ENCODE results near the gene AGTPBP1. TPM values are rescaled to one million over a fixed set of nuclear protein-coding genes. Genes with fewer than 3 reads are reported as not detected.

Gene AGTPBP1
- total RNA-seq, 1 donor, result 6.9 TPM

DNA sequence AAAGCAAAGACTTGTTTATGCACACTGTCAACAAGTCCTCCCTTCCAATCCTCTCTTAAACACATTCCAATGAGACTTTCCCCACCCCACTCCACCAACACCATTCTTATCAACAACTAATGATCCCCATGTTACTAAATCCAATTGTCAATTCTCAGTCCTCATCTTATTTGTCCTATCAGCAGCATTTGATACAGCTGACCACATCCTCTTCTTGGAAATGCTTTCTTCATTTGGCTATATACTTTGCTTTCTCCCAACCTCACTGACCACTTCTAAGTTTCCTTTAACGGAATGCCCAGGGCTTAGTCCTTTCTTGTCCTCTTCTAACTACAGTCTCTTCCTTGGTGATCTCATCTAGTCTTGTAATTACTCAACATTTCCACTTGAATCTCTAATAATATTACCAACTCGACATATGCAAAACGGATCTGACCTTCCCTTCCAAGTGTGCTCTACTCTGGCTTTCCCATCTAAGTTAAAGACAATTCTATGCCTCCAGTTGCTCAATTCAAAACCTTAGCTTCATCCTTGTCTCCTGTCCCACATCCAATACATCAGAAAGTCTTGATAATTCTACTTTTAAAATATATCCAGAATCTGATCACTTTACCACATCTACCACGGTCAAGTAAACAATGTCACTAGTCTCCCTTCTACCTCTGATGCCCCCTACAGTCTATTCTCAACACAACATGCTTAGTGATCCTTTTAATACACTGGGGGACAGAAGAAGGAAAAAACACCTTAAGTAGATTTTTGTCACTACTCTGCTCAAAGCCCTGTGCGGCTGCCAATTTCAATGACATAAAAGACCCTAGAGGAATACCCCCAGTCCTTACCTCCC, 25.5 kb downstream of the AGTPBP1 start:
- DNase-seq (ENCODE audit: low read depth), result no peak
- TF ChIP-seq, protein P1, sequence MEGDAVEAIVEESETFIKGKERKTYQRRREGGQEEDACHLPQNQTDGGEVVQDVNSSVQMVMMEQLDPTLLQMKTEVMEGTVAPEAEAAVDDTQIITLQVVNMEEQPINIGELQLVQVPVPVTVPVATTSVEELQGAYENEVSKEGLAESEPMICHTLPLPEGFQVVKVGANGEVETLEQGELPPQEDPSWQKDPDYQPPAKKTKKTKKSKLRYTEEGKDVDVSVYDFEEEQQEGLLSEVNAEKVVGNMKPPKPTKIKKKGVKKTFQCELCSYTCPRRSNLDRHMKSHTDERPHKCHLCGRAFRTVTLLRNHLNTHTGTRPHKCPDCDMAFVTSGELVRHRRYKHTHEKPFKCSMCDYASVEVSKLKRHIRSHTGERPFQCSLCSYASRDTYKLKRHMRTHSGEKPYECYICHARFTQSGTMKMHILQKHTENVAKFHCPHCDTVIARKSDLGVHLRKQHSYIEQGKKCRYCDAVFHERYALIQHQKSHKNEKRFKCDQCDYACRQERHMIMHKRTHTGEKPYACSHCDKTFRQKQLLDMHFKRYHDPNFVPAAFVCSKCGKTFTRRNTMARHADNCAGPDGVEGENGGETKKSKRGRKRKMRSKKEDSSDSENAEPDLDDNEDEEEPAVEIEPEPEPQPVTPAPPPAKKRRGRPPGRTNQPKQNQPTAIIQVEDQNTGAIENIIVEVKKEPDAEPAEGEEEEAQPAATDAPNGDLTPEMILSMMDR (IDR thresholded peaks at IDR 0.05; ENCODE audit: insufficient read depth, low read depth, low read length), result no peak
- no peak overlapping the region for H3K4me3 ChIP-seq (ENCODE audit: low read depth, low read length)

DNA sequence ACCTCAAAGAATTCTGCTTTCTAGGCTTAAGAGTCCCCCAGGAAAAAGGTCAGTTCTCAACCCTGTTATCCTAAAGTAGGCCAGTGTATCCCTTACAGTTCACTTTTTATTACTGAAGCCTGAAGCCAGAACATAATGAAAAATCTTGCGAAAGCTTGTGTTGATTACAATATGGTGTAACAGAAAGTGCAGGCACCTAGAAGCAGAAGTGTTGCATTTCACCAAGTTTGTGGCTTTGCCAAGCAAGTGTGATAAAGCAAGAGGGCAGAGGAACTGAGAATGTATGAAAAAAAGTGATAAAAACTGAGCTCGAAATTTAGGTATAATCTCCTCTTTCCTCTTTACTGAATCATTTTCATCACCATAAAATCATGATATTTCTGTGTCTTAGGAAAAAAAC, 26.2 kb downstream of the AGTPBP1 start:
- DNase-seq (ENCODE audit: low read depth), result peak; percentile 6
- H3K4me3 ChIP-seq (ENCODE audit: low read depth, low read length), result no peak overlapping the region
- TF ChIP-seq, protein P1 (IDR thresholded peaks at IDR 0.05; ENCODE audit: insufficient read depth, low read depth, low read length), result no peak

DNA sequence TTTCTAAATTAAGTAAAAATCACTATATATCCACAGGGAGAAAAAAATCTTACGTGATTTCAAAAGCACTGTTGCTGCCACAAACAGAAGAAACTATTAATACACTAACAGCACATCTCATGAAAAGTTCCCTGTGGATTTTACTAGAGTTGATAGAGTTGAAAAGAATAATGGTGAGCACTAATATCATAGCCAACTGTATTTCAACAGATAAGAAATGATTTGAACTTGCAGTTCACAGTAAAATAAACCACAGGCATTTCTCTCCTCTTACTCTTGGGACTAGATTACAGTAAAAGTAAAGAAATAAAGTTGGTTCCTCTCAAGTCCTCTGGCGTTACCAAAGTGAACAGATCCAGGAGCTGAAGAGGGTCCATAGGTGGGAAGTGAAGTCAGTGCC, 27.9 kb downstream of the AGTPBP1 start:
- no peak overlapping the region for H3K4me3 ChIP-seq (ENCODE audit: low read depth, low read length)
- DNase-seq (ENCODE audit: low read depth), result no peak
- TF ChIP-seq, protein P1 (IDR thresholded peaks at IDR 0.05; ENCODE audit: insufficient read depth, low read depth, low read length), result no peak

DNA sequence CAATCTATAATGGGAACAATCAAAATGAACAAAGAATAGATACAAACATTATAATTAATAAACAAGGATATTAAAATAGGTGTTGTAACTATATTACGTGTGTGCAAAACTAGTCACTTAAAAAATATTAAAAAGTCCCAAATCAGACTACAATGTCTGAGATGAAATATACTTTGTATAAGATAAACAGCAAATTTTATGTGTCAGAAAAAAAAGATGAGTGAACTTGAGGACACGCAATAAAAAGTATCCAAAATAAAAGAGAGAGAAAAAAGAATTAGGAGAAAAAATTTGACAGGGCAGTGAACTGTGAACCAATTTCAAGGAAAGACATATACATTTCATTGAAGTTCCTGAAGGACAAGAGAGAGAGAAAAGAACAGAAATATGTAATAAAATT, 37.0 kb downstream of the AGTPBP1 start:
- no peak for DNase-seq (ENCODE audit: low read depth)
- TF ChIP-seq, protein P1 (IDR thresholded peaks at IDR 0.05; ENCODE audit: insufficient read depth, low read depth, low read length), result no peak
- H3K4me3 ChIP-seq (ENCODE audit: low read depth, low read length), result no peak overlapping the region

DNA sequence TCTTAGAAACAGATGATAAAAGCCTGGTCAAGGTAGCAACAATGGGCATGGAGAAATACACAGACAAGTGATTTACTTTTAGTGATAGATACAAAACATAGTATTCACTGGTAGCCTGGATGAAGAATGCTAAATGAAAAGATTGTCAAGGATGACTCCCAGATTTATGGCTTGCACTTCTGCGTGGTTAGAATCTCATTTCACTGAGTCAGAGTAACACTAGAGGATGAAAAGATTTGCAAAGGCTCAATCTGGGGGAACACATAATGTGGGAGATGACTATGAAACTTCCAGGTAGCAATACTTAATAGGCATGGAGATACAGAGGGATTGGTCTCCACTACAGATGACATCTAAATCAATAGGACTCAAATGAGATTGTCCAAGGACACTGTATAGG, 38.4 kb downstream of the AGTPBP1 start:
- DNase-seq (ENCODE audit: low read depth), result no peak
- no peak overlapping the region for H3K4me3 ChIP-seq (ENCODE audit: low read depth, low read length)
- TF ChIP-seq, protein P1 (IDR thresholded peaks at IDR 0.05; ENCODE audit: insufficient read depth, low read depth, low read length), result no peak

DNA sequence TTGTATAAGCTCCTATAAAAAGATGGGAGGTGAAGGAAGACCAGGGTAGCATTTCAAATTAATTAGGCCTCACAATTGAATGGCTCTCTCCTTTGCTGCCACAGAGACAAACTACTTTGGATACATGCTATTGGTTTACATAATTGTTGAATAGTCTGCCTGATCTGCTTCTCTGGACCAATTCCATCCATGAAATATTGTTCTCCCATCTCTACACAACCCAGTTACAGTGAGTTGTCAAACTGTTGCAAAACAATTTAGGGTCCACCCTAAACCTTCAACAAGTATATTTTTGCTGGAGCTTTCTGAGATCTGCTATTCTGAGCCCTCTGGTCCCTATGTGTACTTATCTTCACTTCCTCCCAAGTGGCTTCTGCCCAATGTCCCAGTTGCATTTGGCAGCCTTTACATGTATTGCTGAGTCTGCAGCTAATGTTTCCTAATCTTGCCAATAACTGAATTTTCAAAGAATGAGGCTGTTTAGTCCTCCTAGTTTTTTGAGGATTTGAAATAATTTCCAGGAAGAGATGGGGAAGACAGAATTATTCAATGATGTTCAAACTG, 38.9 kb downstream of the AGTPBP1 start:
- no peak overlapping the region for H3K4me3 ChIP-seq (ENCODE audit: low read depth, low read length)
- DNase-seq (ENCODE audit: low read depth), result no peak
- TF ChIP-seq, protein P1 (IDR thresholded peaks at IDR 0.05; ENCODE audit: insufficient read depth, low read depth, low read length), result no peak
